NOMO-1 (cell line): Measurements from ENCODE around the gene FCRL6.

Source experiments
- DNase-seq, 2 experiments: peaks; one replicate each; lab custom pipeline; 2025; ENCODE audit not compliant: unreplicated experiment in 2 of 2; lab: John Stamatoyannopoulos, UW

The FCRL6 gene, protein sequence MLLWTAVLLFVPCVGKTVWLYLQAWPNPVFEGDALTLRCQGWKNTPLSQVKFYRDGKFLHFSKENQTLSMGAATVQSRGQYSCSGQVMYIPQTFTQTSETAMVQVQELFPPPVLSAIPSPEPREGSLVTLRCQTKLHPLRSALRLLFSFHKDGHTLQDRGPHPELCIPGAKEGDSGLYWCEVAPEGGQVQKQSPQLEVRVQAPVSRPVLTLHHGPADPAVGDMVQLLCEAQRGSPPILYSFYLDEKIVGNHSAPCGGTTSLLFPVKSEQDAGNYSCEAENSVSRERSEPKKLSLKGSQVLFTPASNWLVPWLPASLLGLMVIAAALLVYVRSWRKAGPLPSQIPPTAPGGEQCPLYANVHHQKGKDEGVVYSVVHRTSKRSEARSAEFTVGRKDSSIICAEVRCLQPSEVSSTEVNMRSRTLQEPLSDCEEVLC

DNA sequence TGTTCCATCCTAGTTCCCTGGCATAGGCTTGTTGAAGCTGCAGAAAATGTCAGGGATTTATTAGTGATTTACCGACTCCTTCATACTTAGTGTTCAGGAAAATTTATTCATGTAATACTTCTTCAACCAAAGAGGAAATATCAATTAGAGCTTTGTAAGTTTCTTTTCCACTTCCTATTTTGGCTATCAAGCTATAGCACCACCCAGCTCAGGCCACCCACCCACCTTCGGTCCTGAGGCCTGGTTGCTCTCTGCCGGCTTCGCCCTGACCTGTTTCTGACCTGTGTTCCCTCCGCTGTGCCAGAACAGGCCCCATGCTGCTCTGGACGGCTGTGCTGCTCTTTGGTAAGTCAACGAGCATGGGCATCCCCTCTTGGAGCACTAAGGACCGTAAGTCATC, at the start of gene FCRL6:
FCRL6 (plus strand) TSS at position 250 of the 400 bp plus-strand sequence; CDS start at position 315, 65 bp downstream.
- peak in 1 of 2 experiments; percentile 46 for DNase-seq

DNA sequence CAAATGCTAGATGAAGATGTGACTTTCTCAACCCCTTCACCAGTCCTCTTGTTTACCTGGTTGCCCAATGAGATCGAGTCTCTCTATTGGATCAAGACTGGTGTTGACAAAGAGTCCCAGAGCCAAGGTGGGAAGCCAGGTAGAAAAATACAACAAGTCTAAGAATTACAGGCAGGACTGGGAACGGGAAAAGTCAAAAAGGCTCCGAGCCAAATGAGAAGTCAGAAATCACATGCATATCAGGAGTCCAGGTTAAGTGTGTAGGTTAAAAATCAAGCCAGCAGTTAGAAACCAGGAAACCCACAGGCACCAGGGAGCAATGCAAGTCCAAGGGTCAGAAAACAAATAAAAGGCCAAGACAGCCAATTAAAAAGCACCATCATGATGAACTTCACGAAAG, 48.8 kb upstream of the FCRL6 start:
- no peak for DNase-seq

DNA sequence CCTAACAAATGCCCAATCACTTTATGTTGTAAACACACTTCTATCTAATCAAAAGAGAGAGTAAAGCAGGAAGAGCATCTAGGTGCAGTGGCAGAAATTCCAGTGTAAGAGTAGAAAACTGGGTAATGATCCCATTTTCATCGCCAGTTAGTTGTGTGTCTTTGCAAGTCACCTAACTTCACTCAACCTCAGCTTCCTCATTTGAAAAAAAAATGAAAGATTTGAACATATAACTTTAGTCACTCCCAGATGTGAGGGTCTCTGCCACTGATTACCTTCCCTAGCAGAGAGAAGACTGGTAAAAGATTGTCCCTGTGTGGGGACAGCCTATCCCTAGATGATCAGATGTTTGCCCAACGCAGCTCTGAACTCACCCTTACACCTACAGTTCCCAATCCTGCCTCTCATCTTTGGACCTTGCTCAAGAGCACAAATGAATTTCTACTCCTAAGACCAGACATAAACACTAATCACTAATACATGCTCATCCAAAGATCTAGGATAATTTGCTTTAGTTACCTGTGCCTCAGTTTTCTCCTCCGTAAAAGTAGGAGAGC, 46.6 kb upstream of the FCRL6 start:
- no peak for DNase-seq

DNA sequence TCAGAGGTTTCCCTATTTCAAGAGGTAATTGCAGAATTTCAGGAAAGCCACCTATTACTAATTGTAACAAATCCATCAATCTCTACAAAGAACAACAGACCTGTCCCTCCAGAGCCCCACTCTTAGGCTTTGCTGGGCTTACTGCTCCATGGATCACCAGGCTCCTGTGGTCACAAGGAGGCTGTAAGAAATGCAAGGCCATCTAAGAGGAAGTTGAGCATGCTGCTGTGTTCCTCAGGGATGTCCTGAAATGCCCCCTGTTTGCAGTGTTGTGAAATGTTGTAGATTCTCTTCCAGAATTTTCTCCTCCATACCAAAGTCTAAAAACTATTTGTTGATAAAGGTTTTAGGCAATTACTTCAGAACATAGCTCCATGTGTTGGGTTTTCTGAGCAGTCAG, 45.8 kb upstream of the FCRL6 start:
- peak in 1 of 2 experiments; percentile 29 for DNase-seq

DNA sequence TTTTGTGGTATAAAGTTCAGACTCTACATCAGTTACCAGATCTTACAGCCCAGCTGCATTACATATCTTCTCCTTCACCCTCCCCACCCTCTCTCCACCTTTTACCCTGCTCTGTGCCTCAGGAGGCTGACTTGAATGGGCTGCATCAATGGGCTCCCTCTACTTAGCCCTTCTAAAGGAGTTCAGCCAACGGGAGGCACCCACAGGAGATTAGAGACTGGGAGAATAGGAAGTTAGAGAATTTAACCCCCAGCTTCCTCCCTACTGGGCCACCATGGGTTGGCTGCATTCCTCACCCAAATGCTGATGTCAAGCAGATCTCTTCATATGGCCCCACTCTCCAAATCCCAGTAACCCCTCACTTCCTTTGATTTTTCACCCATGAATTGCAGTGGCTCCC, 38.5 kb upstream of the FCRL6 start:
- no peak for DNase-seq

DNA sequence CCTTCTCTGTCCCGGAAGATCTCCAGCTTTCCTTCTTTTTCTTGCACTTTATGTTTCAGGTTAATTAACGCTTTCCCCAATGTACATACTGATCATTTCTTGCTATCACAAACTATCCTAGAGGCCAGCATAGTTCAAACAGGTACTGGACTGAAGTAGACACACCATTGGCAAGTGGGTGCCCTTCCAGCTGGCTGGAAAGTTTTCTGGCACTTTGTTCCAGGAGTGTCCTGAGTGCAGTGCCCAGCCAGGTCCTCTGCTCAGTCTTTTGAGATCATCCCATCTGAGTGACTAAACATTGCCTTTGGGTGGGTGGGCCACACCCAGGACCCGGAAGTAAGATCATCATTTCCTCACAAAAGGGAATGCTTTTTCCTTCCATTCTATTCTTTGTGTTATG, 36.4 kb upstream of the FCRL6 start:
- DNase-seq: no peak

DNA sequence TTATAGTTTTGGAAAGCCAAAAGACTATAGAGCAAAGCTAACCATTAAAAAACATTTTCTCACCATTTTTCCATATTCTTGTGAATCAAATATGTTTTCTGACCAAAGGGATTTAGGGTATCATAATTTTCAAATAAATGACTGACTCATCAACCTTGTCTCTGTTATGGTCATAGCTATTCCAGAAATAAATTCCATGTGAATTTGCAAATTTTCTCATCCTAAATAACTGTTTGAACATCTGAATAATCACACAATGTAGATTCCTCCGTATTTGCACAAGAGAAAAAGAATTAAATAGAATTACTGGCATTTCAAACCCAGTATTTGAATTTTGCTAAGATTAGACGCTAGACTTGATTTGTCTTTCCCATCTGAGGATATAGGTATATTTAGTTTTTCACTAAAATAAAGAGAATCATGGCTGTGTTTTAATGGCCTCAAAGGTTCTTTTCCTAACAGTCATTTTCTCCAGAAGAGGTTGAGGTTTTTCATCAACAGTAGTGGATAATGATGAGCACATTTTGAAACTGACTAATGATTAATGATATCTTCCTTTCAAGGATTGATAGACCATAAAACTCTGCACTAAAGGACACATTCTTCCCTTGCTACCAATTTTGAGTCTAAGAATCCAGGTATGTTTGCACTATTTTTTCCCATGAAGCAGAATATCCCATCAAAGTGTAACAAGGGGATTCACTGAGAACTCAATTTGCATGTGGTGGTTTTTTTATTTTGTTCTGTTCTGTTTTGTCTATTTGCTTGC, 30.8 kb upstream of the FCRL6 start:
- DNase-seq: no peak

DNA sequence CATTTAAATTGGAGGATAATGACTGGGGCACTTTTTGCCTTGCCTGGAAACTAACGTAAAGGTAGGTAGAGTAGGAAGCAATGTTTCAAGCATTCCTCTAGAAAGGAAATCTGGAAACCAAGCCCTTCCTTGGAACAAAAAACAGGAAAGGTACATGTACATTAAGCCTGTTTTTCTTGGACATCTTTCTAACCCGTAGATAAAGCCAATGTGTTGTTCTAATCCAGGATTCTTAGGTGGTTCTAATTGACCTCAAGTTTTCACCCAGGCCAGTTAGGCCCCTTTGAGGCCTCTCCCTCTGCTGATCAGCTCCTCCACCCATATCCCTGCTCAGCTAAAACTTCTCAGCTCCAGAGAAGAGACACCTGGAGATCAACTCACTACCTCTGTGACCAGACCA, 27.7 kb upstream of the FCRL6 start:
- no peak for DNase-seq

DNA sequence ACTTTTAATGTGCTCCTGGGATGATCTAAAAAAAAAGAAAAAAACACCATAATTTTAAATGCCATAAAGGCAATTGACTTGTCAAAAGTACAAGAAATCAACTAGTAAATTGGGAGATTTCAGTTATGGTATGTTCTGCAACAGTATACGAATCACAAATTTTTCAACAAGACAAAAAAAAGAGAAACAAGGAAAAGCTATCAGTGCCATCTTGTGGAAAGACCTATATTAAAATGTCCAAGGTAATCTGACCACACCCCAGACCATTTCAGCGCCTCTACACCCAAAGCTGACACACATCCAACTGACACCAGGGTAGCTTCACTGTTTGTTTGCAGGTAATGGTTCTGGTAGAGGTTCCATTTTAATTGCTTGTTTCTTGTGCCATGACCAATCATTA, 26.4 kb upstream of the FCRL6 start:
- peak in 1 of 2 experiments; percentile 25 for DNase-seq

DNA sequence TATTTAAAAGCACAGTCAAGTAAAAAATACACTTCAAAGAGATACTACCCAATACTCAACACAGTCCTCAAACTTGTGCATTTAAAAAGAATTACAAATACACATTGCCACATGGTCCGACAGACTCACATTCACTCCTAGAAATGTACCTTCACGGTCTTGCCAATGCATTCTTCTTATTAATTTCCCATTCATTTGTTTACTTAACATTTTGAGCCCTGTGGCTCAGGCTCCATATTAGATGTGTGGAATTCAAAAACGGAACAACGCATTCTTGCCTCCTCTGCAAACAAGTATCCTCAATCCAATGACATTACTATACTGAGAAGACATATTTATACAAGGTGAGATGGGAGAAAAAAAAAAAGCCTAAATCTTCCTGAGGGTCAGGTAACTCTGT, 23.9 kb upstream of the FCRL6 start:
- no peak for DNase-seq

DNA sequence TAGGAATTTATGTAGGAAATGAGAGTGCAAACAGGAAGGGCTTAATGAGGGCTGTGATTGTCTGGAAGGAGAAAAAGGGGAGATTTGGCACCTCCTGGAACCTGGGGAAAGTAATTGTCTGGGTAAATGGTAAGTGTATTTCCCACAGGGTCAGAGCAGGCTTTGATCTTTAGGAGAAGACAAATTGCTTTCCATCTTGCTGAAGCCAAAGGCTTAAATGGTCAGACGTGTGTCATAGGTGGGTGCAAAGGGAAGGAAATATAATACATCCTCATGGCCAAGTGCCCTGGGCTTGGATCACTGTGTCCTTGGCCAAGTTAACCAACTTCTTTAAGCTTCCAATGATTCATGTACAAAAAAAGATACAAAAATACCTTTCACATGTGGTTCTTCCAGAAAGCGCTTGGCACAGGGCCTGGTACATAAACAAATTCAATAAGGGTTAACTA, 22.7 kb upstream of the FCRL6 start:
- DNase-seq: no peak

DNA sequence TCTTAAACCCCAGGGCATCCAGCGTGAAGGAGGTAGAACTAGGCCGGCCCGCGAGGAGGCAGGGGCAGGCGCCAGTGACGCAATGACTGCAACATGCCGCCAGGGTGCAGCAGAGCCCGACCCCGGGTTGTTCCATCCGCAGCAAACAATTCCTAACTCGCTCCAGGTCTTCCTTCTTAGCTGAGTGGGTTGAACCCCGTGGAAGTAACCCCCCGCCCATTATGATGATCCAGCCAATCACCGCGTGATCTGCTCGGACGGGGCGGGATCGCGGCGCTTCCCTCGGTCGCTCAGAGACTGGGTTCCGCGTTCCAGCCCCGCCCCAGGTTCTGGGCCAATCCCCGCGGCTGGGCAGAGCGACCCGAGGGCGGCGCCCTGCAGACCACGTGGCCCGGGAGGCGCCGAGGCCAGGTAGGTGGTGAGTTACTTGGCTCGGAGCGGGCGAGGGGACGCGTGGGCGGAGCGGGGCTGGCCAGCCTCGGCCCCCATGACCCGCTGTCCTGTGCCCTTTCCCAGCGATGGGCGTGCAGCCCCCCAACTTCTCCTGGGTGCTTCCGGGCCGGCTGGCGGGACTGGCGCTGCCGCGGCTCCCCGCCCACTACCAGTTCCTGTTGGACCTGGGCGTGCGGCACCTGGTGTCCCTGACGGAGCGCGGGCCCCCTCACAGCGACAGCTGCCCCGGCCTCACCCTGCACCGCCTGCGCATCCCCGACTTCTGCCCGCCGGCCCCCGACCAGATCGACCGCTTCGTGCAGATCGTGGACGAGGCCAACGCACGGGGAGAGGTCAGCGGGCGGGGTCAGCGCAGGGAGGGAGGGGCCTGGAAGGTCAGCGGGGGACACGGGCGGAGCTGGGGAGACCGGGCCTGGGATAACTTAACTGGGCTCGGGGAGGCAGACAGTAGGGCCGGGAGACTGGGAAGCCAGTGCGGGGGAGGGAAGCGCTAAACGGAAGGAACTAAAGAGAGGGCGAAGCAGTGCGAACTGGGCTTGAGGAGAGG, 21.3 kb upstream of the FCRL6 start, which contains the start of gene DUSP23:
DUSP23 (plus strand) TSS at position 380 of the 1,000 bp plus-strand sequence; CDS start at position 519, 139 bp downstream.
- DNase-seq: peak; percentile 97 to 98

DNA sequence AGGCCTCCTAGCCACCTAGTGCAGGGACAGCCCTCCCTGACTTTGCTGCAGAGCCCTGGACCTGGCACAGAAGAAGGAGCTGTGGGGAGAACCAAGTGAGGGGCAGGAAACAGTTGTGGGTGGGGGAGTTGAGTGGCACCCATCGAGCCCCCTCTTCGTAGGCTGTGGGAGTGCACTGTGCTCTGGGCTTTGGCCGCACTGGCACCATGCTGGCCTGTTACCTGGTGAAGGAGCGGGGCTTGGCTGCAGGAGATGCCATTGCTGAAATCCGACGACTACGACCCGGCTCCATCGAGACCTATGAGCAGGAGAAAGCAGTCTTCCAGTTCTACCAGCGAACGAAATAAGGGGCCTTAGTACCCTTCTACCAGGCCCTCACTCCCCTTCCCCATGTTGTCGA, 20.2 kb upstream of the FCRL6 start:
- DNase-seq: no peak

DNA sequence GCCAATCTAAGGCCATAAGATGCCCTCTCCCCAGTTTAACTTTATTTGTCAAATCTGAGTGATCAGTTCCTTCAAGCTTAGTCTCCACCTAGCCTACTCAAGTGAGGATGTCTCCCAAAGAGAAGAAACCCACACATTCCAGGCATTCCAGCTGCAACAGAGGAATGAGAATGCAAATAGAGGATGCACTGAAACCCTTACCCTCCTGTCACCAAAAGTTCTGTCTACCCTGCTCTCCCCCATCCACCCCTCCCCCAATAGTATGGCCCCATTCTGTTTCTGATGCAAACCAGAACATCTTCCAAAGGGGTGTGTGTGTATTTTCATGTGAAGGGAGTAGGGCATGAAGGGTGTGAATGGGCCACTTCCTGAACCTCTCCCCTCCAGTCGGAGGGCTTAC, 18.4 kb upstream of the FCRL6 start:
- DNase-seq: no peak

DNA sequence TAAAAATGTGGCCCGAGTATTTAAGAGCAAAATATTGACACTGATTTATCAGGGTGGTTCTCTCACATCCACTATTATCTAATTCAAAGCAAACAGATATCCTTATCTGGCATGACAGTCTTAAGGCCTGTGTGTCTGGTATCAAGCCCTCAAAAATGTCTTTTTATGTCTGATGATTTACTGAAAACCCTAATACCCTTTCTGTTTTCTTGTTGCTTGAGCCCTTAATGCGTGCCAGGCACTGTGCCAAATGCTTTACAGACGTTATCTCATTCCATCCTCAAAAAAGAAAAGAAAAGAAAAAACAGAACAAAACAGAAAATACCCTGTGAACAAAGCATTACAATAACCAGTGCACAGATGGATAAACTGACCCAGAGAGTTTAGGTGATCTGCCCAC, 15.7 kb upstream of the FCRL6 start:
- no peak for DNase-seq

DNA sequence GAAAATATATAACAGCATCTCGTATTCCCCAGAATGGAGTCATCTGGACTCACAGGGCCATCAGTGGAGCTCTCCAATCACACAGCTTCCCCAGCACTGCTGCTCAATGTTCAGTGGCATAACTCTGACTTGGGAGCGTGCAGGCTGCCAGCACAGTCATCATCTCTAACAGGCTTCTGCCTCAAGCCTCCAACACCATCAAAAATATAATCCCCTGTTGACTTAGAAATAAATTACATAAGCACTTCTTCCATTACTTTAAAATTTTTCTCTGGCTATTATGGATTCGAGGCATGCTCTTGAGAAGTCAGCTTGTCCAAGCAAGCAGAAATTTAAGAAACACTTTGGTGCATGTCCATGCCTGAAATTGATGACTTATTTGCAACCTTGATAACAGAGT, 15.2 kb upstream of the FCRL6 start:
- no peak for DNase-seq

DNA sequence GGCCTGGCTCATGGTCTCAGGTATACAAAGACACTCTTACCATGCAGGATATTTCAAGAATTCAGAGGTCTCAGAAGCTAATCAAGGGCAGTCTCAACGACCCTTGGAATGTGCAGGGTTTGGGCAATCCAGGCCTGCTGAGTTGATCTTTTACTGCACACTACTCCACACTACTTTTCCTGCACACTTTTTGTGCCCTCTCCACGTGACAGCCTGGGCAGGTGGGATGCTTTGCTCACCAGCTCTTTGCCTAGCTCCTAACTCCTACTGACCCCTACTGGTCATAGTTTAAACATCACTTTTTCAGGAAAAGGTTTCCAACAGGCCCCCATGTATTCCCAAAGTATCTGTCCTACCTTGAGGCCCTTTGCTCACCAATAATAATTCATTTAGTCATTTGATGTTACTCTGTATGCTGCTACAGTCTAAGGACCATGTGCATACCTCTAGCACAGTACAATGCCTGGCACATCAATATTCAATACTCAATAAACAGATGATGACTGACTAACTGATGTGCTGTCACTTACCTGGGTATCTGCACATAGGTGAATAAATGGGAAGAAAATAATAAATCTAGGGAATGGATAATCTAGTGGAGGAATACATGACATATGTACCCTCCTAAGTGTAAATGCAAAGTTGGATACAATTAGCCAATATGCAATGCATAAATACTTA, 11.8 kb upstream of the FCRL6 start:
- no peak for DNase-seq

DNA sequence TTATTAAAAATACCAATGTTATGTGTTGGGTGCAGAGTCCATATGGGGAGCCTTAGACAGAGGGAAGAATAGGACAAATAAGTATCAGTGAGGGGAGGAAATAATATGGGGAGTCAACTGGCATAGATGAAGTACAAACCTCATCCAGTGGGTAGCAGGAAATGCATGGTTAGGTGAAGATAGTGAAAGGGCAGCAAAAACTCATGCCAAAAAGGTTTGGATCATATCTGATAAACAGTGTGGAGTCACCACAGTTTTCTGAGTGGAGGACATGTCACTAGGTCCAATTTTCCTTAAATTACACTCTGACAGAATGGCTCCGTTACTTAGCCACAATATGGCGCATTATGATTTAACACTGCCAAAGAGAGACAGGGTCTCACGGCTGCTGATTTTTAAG, 11.1 kb upstream of the FCRL6 start:
- DNase-seq: no peak

DNA sequence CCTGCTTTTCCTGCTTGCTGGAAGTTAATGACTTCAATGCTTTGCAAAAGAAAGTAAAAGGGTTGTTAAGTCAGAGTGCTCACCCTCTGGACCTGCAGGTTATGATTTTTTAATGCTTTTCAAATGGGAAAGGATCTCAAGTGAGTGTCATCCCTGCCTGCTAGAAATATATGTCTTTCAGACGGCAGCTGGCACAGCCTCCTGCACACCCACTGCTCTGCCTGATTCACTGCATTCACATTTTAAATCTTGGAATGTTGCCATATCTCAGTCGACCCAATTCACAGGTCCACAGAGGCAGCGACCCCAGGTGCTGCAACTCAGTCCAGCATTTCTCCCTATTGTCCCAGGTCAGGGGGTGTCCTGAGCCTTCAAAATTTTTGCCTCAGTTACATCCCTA, 10.7 kb upstream of the FCRL6 start:
- DNase-seq: no peak

DNA sequence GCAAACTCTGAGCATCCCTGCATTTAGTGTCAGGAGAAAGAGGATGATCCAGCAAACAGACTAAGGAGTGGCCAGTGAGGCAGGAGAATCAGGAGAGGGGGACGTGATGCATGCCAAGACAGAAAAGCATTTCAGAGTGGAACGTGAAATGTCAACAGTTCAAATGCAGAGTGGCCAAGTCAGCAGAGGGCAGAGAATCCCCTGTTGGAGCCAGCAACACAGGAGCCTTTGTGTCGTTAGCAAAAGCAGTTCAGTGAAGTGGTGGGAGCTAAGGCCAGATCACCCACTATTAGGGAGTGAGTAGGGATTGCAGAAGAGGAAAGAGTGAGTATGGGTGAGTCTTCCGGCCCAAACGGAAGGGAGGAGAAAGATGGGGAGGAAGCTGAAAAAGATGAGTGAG, 6.6 kb upstream of the FCRL6 start:
- DNase-seq: no peak
